ENCODE data around the gene SLC25A30. TPM values are rescaled to one million over a fixed set of nuclear protein-coding genes. Genes with fewer than 3 reads are reported as not detected.

The SLC25A30 gene
- total and polyA plus RNA-seq, 10 donors = 5.9 to 31.9 (median 19.0) TPM

DNA sequence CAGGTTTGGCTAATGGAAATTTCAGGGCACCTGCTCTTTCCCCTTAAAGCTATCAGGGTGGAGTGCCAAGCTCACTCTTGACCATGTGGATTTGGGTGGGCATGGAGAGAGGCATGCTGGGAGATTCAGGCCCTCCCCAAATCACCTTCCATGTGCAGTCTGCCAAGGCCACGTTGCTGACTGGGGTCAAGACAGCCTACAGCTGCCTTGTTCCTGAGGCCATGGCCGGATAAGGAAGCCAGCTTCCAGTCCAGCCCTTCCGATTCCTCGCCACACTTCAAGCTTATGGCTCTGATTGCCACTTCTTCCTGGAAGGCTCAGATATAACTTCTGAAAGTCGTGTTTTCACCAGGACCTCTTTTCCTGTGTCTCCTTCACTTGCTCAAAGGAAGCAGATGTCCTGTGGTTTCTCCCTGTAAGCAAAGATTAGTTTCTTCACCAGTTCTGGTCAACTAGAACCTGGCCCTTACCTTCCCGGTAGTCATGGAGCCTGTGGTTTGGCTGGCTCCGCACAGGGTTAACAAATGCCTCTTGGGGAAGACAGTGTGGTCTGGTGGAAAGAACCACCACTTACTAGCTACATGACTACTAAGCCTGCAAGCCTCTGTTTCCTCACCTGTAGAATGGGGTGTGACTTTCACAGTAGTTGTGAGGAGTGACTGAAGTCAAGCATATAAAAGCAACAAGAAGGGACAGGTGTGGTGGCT lies 61.1 kb downstream of the SLC25A30 start:
- no peak for DNase-seq
- peaks cover 6 to 93% (median 14%) of the 10 kb centered on the region in 6 donors for H3K36me3 ChIP-seq

DNA sequence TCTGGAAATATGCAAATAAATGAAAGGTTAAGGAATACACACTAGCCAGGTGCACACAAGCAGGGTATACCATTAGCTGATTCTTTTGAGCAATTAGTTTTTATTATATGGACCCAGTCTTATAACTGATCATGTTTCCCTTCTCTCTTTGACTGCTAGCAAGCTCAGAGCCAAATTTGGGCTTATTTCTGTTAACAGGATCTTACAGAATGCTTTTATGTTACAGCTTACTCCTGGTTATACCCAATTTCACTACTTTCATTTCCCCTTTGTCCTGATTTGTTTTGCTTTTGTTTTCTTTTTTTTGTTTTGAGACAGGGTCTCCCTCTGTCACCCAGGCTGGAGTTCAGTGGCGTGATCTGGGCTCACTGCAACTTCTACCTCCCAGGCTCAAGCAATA lies 64.3 kb downstream of the SLC25A30 start:
- 80 to 100% (median 88%) methylated on average over 1 of the region's 1 CpG for WGBS, 5 donors
- intact Hi-C loops (cut with DNase I; ENCODE audit: low total_unique reads) = no loop called here
- no peak overlapping the region for H3K4me3 ChIP-seq
- H3K27ac ChIP-seq = peak overlapping the region in 3 of 8 donors; percentile 5 to 46 (median 32)
- no peaks in the 10 kb centered on the region for H3K27me3 ChIP-seq (replicated peaks in 1 of 7)
- peaks cover 0 to 15% (median 4%) of the 10 kb centered on the region in 6 donors for H3K4me1 ChIP-seq
- H3K9me3 ChIP-seq = no peaks in the 10 kb centered on the region
- DNase-seq = no peak
- H3K36me3 ChIP-seq = peaks cover 6 to 97% (median 36%) of the 10 kb centered on the region in 6 donors
- TF ChIP-seq, protein P1, sequence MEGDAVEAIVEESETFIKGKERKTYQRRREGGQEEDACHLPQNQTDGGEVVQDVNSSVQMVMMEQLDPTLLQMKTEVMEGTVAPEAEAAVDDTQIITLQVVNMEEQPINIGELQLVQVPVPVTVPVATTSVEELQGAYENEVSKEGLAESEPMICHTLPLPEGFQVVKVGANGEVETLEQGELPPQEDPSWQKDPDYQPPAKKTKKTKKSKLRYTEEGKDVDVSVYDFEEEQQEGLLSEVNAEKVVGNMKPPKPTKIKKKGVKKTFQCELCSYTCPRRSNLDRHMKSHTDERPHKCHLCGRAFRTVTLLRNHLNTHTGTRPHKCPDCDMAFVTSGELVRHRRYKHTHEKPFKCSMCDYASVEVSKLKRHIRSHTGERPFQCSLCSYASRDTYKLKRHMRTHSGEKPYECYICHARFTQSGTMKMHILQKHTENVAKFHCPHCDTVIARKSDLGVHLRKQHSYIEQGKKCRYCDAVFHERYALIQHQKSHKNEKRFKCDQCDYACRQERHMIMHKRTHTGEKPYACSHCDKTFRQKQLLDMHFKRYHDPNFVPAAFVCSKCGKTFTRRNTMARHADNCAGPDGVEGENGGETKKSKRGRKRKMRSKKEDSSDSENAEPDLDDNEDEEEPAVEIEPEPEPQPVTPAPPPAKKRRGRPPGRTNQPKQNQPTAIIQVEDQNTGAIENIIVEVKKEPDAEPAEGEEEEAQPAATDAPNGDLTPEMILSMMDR (IDR thresholded peaks at IDR 0.05 in 8 of 11, conservative IDR thresholded peaks at IDR 0.05 in 3 of 11) = no peak
- no peak for TF ChIP-seq POLR2AphosphoS5 (IDR thresholded peaks at IDR 0.05)
- no peak for TF ChIP-seq POLR2A (IDR thresholded peaks at IDR 0.05)

More for the DNA sequence above, 61.1 kb downstream of the SLC25A30 start:
- Histone ChIP-seq H3K4me1 (peaks cover 0 to 15% (median 4%) of the 10 kb centered on the region in 6 donors), H3K4me3 (no peak overlapping the region), H3K27ac (peak overlapping the region; percentile 27 to 68 (median 55)), H3K27me3 (replicated peaks in 1 of 7) (no peaks in the 10 kb centered on the region), H3K9me3 (no peaks in the 10 kb centered on the region)
- peak in 2 of 3 donors; percentile 39 to 56 for TF ChIP-seq POLR2AphosphoS5 (IDR thresholded peaks at IDR 0.05)
- TF ChIP-seq POLR2A (IDR thresholded peaks at IDR 0.05) = no peak
- WGBS, 5 donors = 28 to 45% (median 29%) methylated on average over 7 of the region's 7 CpGs
- intact Hi-C loops (cut with DNase I; ENCODE audit: low total_unique reads) = no loop called here

DNA sequence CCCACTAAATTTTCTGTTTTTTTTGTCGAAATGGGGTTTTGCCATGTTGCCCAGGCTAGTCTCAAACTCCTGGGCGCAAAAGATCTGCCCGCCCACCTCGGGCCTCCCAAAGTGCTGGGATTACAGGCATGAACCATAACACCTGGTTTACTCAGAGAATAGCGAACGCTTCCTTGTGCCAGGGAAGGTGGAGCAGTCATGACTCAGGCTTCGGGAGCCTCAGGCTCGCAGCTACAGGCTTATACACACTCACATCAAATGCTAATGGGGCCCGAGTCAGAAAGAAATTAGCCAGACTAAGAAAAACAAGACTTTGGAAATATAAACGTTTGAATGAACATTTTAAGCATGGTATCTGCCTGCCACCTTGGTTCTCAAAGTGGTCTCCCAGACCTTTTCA lies 66.1 kb downstream of the SLC25A30 start:
- TF ChIP-seq, protein P1 (IDR thresholded peaks at IDR 0.05 in 8 of 11, conservative IDR thresholded peaks at IDR 0.05 in 3 of 11) = no peak
- TF ChIP-seq POLR2A (IDR thresholded peaks at IDR 0.05) (no peak), POLR2AphosphoS5 (IDR thresholded peaks at IDR 0.05) (no peak)
- Histone ChIP-seq H3K4me3 (no peak overlapping the region), H3K4me1 (peaks cover 0 to 17% (median 2%) of the 10 kb centered on the region in 6 donors), H3K27me3 (replicated peaks in 1 of 7) (no peaks in the 10 kb centered on the region), H3K36me3 (peaks cover 6 to 98% (median 49%) of the 10 kb centered on the region in 6 donors), H3K27ac (no peak overlapping the region), H3K9me3 (no peaks in the 10 kb centered on the region)
- DNase-seq = no peak
- 86 to 95% (median 91%) methylated on average over 10 of the region's 10 CpGs for WGBS, 5 donors
- intact Hi-C loops (cut with DNase I; ENCODE audit: low total_unique reads) = no loop called here

DNA sequence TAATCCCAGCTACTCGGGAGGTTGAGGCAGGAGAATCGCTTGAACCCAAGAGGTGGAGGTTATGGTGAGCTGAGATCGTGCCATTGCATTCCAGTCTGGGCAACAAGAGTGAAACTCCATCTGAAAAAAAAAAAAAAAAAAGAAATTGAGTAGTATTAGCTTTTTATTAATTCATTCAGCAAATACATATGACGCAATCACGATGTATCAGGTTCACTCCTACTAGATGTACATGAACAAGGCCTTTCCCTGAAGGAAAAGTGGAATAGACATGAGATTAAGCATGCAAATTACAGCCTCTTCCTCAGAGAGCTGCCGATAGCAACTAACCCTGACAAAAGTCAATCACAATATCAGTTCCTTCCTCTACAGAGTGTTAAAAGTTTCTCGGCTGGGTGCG lies 68.0 kb downstream of the SLC25A30 start:
- TF ChIP-seq, protein P1 (IDR thresholded peaks at IDR 0.05 in 8 of 11, conservative IDR thresholded peaks at IDR 0.05 in 3 of 11) = no peak
- TF ChIP-seq POLR2AphosphoS5 (IDR thresholded peaks at IDR 0.05) (no peak), POLR2A (IDR thresholded peaks at IDR 0.05) (no peak)
- WGBS, 5 donors = 92 to 96% (median 95%) methylated on average over 8 of the region's 8 CpGs
- Histone ChIP-seq H3K36me3 (peaks cover 0 to 100% (median 61%) of the 10 kb centered on the region in 6 donors), H3K9me3 (no peaks in the 10 kb centered on the region), H3K27me3 (replicated peaks in 1 of 7) (no peaks in the 10 kb centered on the region), H3K27ac (no peak overlapping the region), H3K4me1 (peaks cover 0 to 14% (median 0%) of the 10 kb centered on the region in 6 donors), H3K4me3 (no peak overlapping the region)
- DNase-seq = no peak
- intact Hi-C loops (cut with DNase I; ENCODE audit: low total_unique reads) = no loop called here
